Right lobe of liver (tissue), 6 donors: ENCODE measurements around the gene DHX34. TPM values are rescaled to one million over a fixed set of nuclear protein-coding genes. Genes with fewer than 3 reads are reported as not detected.
A peak's percentile ranks its signal among the peaks of the same experiment; 100 is the strongest.

Experiments
- ATAC-seq, 4 donors: fragments of 200-7000 bp; cut with Tn5 transposase; one replicate each; pipeline ENCODE4 v1.9.1; 2020; ENCODE audit warnings: mild to moderate bottlenecking in 4 of 4, moderate library complexity in 4 of 4
- DNase-seq, 3 donors: peaks; one replicate each; pipeline ENCODE4 v3.0.0-alpha.2; 2020
- H3K27ac ChIP-seq, 3 donors: fragments of 200-600 bp; one replicate each; pipeline ENCODE4 v1.8.0; 2022
- H3K27me3 ChIP-seq, 2 donors: fragments of 200-600 bp; one replicate each; pipeline ENCODE4 v1.8.0; 2022
- H3K36me3 ChIP-seq, 4 donors: fragments of 200-600 bp; sonication (generic) in 1 of 4; one replicate each; pipeline versions ENCODE4 v1.5.1 to v1.8.0; 2017 to 2022; ENCODE audit warnings: control low read depth in 1 of 4
- H3K4me1 ChIP-seq, 4 donors: fragments of 200-600 bp; sonication (generic) in 1 of 4; one replicate each; pipeline versions ENCODE4 v1.5.1 to v1.8.0; 2017 to 2022; ENCODE audit warnings: control low read depth in 1 of 4
- H3K4me3 ChIP-seq, 3 donors: fragments of 200-600 bp; one replicate each; pipeline ENCODE4 v1.8.0; 2022
- H3K9me3 ChIP-seq, 4 donors: fragments of 200-600 bp; sonication (generic) in 1 of 4; one replicate each; pipeline versions ENCODE4 v1.5.1 to v1.8.0; 2017 to 2022; ENCODE audit warnings: control low read depth in 1 of 4
- POLR2A ChIP-seq: fragments of 450-650 bp; IDR thresholded peaks from one replicate; pipeline ENCODE4 v1.6.1; 2017; ENCODE audit warnings: antibody characterized with exemption, mild to moderate bottlenecking
- WGBS: methylation state at CpG from one replicate; pipeline ENCODE4 v1.1.6; 2018; ENCODE audit warnings: low coverage, low lambda C conversion rate; ENCODE audit not compliant: insufficient coverage; ENCODE audit errors: missing lambda C conversion rate; 5-methylcytosine and 5-hydroxymethylcytosine counted together
- intact Hi-C, 2 donors: fragments of 100-400 bp; cut with DNase I; formaldehyde crosslinking; loops; one replicate each; pipeline versions ENCODE4 v1.11.2 to v1.14.1; 2022
- total RNA-seq, 6 experiments: library from RNA; depleted of rRNA in 2 of 6; stranded (reverse); fragments of >200 nt in 2 of 6; fragmentation: NEBNext Ultra II Directional in 3 of 6; extraction: Animal tissue kit (Norgen Biotek cat#: 25700) in 3 of 6; gene quantifications; one replicate each; pipeline versions ENCODE4 v1.1.0 to v1.2.4, GENCODE V29; 2016 to 2023
- TF ChIP-seq, protein P1 (sequence below), 4 donors: fragments of 200-600 bp in 3 of 4; fragments of 450-650 bp in 1 of 4; IDR thresholded peaks; one replicate each; pipeline versions ENCODE4 v1.5.1 to v1.8.0; 2016 to 2022; ENCODE audit warnings: antibody characterized with exemption in 4 of 4, mild to moderate bottlenecking in 2 of 4
- donor health status: DM: no; HTN: yes; CAD: no.
- donor health status: DM: no; HTN: no; CAD: no.
- donor health status: DM: no; HTN: no; CAD: no.
- donor health status: DM: no; HTN: yes; CAD: no.
- donor health status: DM: no; HTN: yes; CAD: no.

DHX34 gene
- total RNA-seq, 6 experiments from 2014 or later = 5.2 to 11.9 (median 8.7) TPM

DNA sequence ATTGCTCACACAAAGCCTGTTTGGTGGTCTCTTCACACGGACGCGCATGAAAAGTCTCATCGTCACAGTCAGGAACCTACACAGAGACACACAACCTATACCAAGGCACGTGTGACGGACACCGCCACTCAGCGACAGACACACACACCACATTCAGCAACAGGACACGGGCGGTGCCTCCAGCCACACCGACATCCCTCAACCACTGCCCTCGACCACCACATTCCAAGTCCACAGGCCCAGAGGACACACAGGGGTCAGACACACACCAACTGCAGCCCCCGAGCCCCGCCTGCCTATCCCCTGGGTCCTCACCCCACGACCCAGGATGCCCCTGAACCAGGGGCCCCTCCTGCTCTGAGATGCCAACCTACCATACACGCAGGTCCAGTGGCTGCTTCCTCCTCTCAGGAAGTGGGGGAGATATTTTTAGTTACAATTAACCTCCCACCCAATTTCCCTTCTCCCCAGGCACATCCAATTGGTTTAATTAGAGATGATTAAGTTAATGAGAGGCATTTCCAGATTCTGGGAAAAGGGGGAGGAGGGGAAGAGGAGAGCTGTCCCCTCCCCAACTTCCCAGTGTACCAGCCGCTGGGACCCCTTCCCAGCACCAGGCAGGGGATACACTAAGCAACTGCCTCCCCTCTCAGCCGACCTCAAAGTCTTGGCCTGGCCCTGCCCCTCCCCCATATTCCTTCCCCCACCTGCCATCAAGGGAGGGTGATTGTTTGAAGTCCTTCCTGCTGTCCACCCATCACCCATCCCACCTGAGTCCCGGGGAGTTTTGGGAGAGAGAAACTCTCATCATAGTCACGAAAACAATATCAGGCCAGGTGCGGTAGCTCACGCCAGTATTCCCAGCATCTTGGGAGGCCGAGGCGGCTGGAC is 49.8 kb downstream of the DHX34 start:
- no peaks in the 10 kb centered on the region for H3K4me1 ChIP-seq
- 56% methylated on average over 13 of the region's 24 CpGs for WGBS

DNA sequence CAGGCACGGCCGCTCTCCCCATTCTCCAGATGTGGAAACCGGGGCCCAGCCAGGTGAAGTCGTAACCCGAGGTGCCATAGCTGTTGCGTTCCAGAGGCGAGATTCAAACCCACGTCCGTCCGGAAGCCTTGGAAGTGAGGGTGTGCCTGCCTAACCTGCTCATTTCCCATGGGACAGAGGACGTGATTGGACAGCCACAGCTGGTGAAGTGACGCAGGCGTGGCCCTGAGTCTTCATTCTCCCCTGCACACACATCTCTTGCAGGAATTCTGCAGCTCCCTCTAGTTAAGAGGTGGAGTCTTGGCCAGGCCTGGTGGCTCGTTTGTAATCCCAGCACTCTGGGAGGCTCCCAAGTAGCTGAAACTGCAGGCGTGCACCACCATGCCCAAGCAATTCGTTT is 53.4 kb downstream of the DHX34 start:
- ATAC-seq (no peak), DNase-seq (no peak)
- no peaks in the 10 kb centered on the region for H3K4me1 ChIP-seq
- no peaks in the 10 kb centered on the region for H3K36me3 ChIP-seq
- no peak overlapping the region for H3K4me3 ChIP-seq
- WGBS = 79% methylated on average over 8 of the region's 16 CpGs
- no peaks in the 10 kb centered on the region for H3K9me3 ChIP-seq
- no peak for TF ChIP-seq POLR2A
- TF ChIP-seq, protein P1, sequence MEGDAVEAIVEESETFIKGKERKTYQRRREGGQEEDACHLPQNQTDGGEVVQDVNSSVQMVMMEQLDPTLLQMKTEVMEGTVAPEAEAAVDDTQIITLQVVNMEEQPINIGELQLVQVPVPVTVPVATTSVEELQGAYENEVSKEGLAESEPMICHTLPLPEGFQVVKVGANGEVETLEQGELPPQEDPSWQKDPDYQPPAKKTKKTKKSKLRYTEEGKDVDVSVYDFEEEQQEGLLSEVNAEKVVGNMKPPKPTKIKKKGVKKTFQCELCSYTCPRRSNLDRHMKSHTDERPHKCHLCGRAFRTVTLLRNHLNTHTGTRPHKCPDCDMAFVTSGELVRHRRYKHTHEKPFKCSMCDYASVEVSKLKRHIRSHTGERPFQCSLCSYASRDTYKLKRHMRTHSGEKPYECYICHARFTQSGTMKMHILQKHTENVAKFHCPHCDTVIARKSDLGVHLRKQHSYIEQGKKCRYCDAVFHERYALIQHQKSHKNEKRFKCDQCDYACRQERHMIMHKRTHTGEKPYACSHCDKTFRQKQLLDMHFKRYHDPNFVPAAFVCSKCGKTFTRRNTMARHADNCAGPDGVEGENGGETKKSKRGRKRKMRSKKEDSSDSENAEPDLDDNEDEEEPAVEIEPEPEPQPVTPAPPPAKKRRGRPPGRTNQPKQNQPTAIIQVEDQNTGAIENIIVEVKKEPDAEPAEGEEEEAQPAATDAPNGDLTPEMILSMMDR (IDR thresholded peaks at IDR 0.05) = no peak
- intact Hi-C loops = no loop called here
- H3K27me3 ChIP-seq = no peaks in the 10 kb centered on the region
- H3K27ac ChIP-seq = no peak overlapping the region

More for the DNA sequence above, 49.8 kb downstream of the DHX34 start:
- ATAC-seq = peak in 1 of 4 donors; percentile 19
- no peak overlapping the region for H3K27ac ChIP-seq
- no peak for TF ChIP-seq POLR2A
- TF ChIP-seq, protein P1 (IDR thresholded peaks at IDR 0.05) = no peak
- intact Hi-C loops = no loop called here
- H3K4me3 ChIP-seq = no peak overlapping the region
- H3K36me3 ChIP-seq = no peaks in the 10 kb centered on the region
- H3K27me3 ChIP-seq = no peaks in the 10 kb centered on the region
- no peaks in the 10 kb centered on the region for H3K9me3 ChIP-seq
- no peak for DNase-seq

DNA sequence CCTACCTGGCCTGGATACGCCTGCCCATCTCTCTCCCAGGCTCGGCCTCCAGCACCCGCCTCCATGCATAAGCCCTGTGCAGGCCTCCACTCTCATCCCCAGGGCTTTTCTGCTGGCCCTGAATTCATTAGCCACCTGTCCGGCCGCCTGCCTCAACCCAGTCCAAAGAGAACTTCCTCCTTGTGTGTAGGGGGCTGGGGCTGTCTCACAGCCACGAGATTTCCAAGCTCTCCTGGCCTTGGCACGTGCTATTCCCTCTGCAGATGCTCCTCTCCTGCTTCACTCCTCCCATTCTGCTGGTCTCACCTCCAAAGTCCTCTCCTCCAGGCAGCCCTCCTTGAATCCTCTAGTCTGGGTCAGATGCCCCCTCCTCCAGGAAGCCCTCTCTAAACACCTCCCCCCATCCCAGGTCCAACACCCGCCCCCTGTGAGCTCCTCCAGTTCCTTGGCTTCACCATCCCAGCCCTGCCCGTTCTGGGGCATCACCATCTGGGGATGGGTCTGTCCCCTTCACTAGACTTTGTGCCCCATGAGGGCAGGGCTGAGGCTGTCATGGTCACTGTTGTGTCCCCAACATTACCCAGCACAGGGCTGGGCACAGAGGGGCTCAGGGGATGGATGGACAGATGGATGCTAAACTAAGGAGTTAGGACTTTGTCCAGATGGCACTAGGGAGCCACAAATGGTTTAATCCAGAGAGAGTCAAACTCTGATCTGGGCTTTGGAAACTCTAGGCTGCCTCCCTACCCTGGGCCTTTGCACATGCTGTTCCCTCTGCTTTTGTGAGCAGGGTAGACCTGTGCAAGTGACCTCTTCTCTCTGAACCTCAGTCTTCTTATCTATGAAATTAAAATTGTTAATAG is 55.5 kb downstream of the DHX34 start:
- no peaks in the 10 kb centered on the region for H3K4me1 ChIP-seq
- H3K27ac ChIP-seq = no peak overlapping the region
- H3K36me3 ChIP-seq = no peaks in the 10 kb centered on the region
- no peak for TF ChIP-seq POLR2A
- TF ChIP-seq, protein P1 (IDR thresholded peaks at IDR 0.05) = no peak
- no peak for DNase-seq
- H3K9me3 ChIP-seq = no peaks in the 10 kb centered on the region
- WGBS = 53% methylated on average over 5 of the region's 9 CpGs
- no peak overlapping the region for H3K4me3 ChIP-seq
- intact Hi-C loops = no loop called here
- no peaks in the 10 kb centered on the region for H3K27me3 ChIP-seq
- no peak for ATAC-seq

DNA sequence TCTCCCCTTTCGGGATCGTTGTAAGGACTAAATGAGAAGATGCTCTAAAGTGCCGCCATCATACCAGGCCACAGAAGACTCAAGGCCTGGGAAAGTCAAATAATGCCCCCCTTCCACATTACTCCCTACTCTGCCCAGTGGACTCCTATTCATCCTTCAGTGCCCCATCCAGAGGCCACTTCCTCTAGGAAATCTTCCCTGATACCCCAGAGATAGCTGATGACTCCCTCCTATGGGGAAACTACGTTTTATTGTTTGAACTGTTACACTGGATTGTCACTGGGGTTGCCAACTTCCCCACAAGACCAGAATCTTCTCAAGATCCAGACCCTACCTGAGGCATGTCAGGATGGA is 56.1 kb downstream of the DHX34 start:
- H3K9me3 ChIP-seq = no peaks in the 10 kb centered on the region
- H3K4me3 ChIP-seq = no peak overlapping the region
- intact Hi-C loops = no loop called here
- ATAC-seq (no peak), DNase-seq (no peak)
- no peaks in the 10 kb centered on the region for H3K4me1 ChIP-seq
- H3K36me3 ChIP-seq = no peaks in the 10 kb centered on the region
- no peaks in the 10 kb centered on the region for H3K27me3 ChIP-seq
- 63% methylated on average over 3 of the region's 4 CpGs for WGBS
- H3K27ac ChIP-seq = no peak overlapping the region
- TF ChIP-seq, protein P1 (IDR thresholded peaks at IDR 0.05) = no peak
- TF ChIP-seq POLR2A = no peak
